Activated CD4-positive, alpha-beta T cell treated with anti-CD3 and anti-CD28 coated beads, Interleukin-10, Interleukin-2, amounts not matched to agents 100 ng/mL and 50 ng/mL, durations not matched to agents 16 hours and 8 hours (primary cell): ENCODE data around the gene DYNLT2.

ENCODE experiments used
- DNase-seq: peaks from one replicate; pipeline ENCODE4 v3.0.0-alpha.2; 2020

Gene DYNLT2

GRCh38 chr6:169751242-169752073 is at the start of gene DYNLT2, which contains the start of gene ERMARD:
TSS of gene DYNLT2 (minus strand) at chr6:169751572. CDS start at chr6:169751458, 114 bp downstream.
TSS of gene ERMARD (plus strand) at chr6:169751622. CDS start at chr6:169751658, 36 bp downstream.
- DNase-seq, result peak; percentile 96

GRCh38 chr6:169800668-169801395 is 49.5 kb upstream of the DYNLT2 start:
- no peak for DNase-seq

GRCh38 chr6:169800116-169800667 is 48.8 kb upstream of the DYNLT2 start:
- no peak for DNase-seq

- no peak for DNase-seq
Measured at GRCh38 chr6:169799474-169799926, 48.1 kb upstream of the DYNLT2 start.

GRCh38 chr6:169798764-169799473 is 47.5 kb upstream of the DYNLT2 start:
- DNase-seq, result no peak

GRCh38 chr6:169795196-169795595 is 43.8 kb upstream of the DYNLT2 start:
- DNase-seq, result no peak

GRCh38 chr6:169794317-169795055 is 43.1 kb upstream of the DYNLT2 start:
- no peak for DNase-seq

- DNase-seq, result no peak
Measured at GRCh38 chr6:169793408-169793807, 42.0 kb upstream of the DYNLT2 start.

- no peak for DNase-seq
Measured at GRCh38 chr6:169792306-169793015, 41.1 kb upstream of the DYNLT2 start.

- no peak for DNase-seq
Measured at GRCh38 chr6:169791721-169792131, 40.4 kb upstream of the DYNLT2 start.

GRCh38 chr6:169789944-169790927 is 38.9 kb upstream of the DYNLT2 start:
- peak; percentile 81 for DNase-seq

GRCh38 chr6:169789146-169789943 is 38.0 kb upstream of the DYNLT2 start:
- no peak for DNase-seq

GRCh38 chr6:169788809-169789145 is 37.4 kb upstream of the DYNLT2 start:
- no peak for DNase-seq

- no peak for DNase-seq
Measured at GRCh38 chr6:169787797-169788196, 36.4 kb upstream of the DYNLT2 start.

- DNase-seq, result no peak
Measured at GRCh38 chr6:169786349-169786748, 35.0 kb upstream of the DYNLT2 start.

GRCh38 chr6:169785566-169785965 is 34.2 kb upstream of the DYNLT2 start:
- DNase-seq, result no peak

- DNase-seq, result no peak
Measured at GRCh38 chr6:169784821-169785340, 33.5 kb upstream of the DYNLT2 start.

GRCh38 chr6:169783971-169784820 is 32.8 kb upstream of the DYNLT2 start:
- DNase-seq, result no peak
